BLaER1 treated with 17β-estradiol and CSF1 and Interleukin-3, amounts not matched to agents 10 nM and 100 nM (cell line): ENCODE data around the gene URM1.
"Not testable (repeated sequence)": the region's sequence is repeated elsewhere in the genome, so short reads cannot be mapped to it uniquely, and the experiment has no call there.

ENCODE experiments used
- H3K27ac ChIP-seq, 11 experiments: shearing (Covaris generic); formaldehyde crosslinking; 2 replicates each; pipeline ENCODE4 v1.8.1; 2022
- H3K27me3 ChIP-seq, 11 experiments: shearing (Covaris generic); formaldehyde crosslinking; 2 replicates each; pipeline ENCODE4 v1.8.1; 2022
- H3K36me3 ChIP-seq, 11 experiments: shearing (Covaris generic); formaldehyde crosslinking; 2 replicates each; pipeline ENCODE4 v1.8.1; 2022
- H3K4me1 ChIP-seq, 10 experiments: shearing (Covaris generic); formaldehyde crosslinking; 2 replicates each; pipeline ENCODE4 v1.8.1; 2022
- H3K4me2 ChIP-seq, 11 experiments: shearing (Covaris generic); formaldehyde crosslinking; 2 replicates each; pipeline ENCODE4 v1.8.1; 2022
- H3K4me3 ChIP-seq, 10 experiments: shearing (Covaris generic); formaldehyde crosslinking; 2 replicates each; pipeline ENCODE4 v1.8.1; 2022
- H3K9ac ChIP-seq, 11 experiments: shearing (Covaris generic); formaldehyde crosslinking; 2 replicates each; pipeline ENCODE4 v1.8.1; 2022
- H3K9me3 ChIP-seq, 11 experiments: shearing (Covaris generic); formaldehyde crosslinking; replicated peaks in 1 of 11; 2 replicates each; pipeline ENCODE4 v1.8.1; 2022
- H4K20me1 ChIP-seq, 11 experiments: shearing (Covaris generic); formaldehyde crosslinking; 2 replicates each; pipeline ENCODE4 v1.8.1; 2022
- Cebpa-rat ChIP-seq, 11 experiments: shearing (Covaris generic); IDR thresholded peaks; 2 replicates each; pipeline ENCODE4 v1.8.1; 2022

The URM1 gene

DNA sequence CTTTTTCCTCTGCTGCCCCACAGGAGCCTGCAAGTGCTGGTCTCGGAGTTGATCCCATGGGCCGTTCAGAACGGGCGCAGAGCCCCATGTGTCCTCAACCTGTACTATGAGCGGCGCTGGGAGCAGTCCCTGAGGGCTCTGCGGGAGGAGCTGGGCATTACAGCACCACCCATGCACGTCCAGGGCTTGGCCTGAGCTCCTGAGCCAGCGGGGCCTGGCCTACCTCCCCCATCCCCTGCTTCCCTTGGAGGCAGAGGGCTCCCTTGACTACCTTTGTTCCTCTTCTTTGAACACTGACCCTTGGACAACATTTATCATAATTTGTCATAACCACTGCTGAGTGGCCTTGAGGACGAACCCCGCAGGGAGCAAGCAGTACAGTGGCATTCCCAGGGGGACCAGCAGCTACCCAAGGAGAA lies 37.7 kb upstream of the URM1 start:
- Histone ChIP-seq H3K4me2 (peak overlapping the region in 9 of 11 experiments; percentile 30 to 92 (median 77); a peak in 17 of 22 replicates), H3K4me3 (0 out of 20 replicates have a peak overlapping the region, but pooled peaks of 1 of the 10 experiments have one; percentile 8), H4K20me1 (peaks cover 0 to 15% (median 3%) of the 10 kb centered on the region in 11 experiments; a peak in 4 of 22 replicates), H3K27me3 (no peaks in the 10 kb centered on the region), H3K27ac (peak overlapping the region in 8 of 11 experiments; percentile 7 to 56 (median 39); a peak in 13 of 22 replicates), H3K9ac (peak overlapping the region in 10 of 11 experiments; percentile 3 to 67 (median 34); a peak in 13 of 22 replicates), H3K4me1 (peaks cover 0 to 34% (median 27%) of the 10 kb centered on the region in 10 experiments; a peak in 17 of 20 replicates), H3K36me3 (peaks cover 0 to 74% (median 26%) of the 10 kb centered on the region in 11 experiments; a peak in 15 of 22 replicates), H3K9me3 (no peaks in the 10 kb centered on the region)
- no peak for TF ChIP-seq Cebpa-rat (IDR thresholded peaks at IDR 0.05)

DNA sequence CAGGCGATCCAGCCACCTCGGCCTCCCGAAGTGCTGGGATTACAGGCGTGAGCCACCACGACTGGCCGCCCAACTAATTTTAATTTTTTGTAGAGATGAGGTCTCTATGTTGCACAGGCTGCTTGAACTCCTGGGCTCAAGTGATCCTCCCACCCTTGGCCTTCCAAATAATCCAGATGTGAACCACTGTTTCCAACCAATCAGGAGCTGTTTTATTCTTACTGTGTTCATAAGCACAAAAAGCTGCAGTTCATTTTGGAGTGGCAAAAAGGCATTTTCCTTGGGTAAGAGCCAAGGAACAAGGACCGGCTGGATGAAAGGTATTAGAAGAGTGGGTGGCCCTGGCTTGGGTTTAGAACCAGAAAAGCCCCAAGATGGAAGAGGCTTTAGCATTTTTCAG lies 36.0 kb upstream of the URM1 start:
- H3K27ac ChIP-seq, result no peak overlapping the region
- no peak for TF ChIP-seq Cebpa-rat (IDR thresholded peaks at IDR 0.05)
- no peaks in the 10 kb centered on the region for H3K27me3 ChIP-seq
- peaks cover 0 to 11% (median 0%) of the 10 kb centered on the region in 11 experiments; a peak in 2 of 22 replicates for H4K20me1 ChIP-seq
- H3K4me1 ChIP-seq, result peaks cover 0 to 30% (median 24%) of the 10 kb centered on the region in 10 experiments; a peak in 17 of 20 replicates
- H3K36me3 ChIP-seq, result peaks cover 0 to 57% (median 17%) of the 10 kb centered on the region in 11 experiments; a peak in 14 of 22 replicates
- no peak overlapping the region for H3K4me2 ChIP-seq
- no peak overlapping the region for H3K9ac ChIP-seq
- H3K4me3 ChIP-seq, result no peak overlapping the region
- no peaks in the 10 kb centered on the region for H3K9me3 ChIP-seq

GRCh38 chr9:128335914-128336313 lies 35.3 kb upstream of the URM1 start:
- Histone ChIP-seq H3K36me3 (peaks cover 0 to 49% (median 17%) of the 10 kb centered on the region in 11 experiments; a peak in 14 of 22 replicates), H3K9me3 (no peaks in the 10 kb centered on the region), H3K27ac (no peak overlapping the region), H3K4me3 (no peak overlapping the region), H3K4me2 (no peak overlapping the region), H3K9ac (no peak overlapping the region), H3K4me1 (peaks cover 0 to 33% (median 26%) of the 10 kb centered on the region in 10 experiments; a peak in 17 of 20 replicates), H3K27me3 (no peaks in the 10 kb centered on the region), H4K20me1 (peaks cover 0 to 11% (median 0%) of the 10 kb centered on the region in 11 experiments; a peak in 3 of 22 replicates)
- TF ChIP-seq Cebpa-rat (IDR thresholded peaks at IDR 0.05), result no peak

DNA sequence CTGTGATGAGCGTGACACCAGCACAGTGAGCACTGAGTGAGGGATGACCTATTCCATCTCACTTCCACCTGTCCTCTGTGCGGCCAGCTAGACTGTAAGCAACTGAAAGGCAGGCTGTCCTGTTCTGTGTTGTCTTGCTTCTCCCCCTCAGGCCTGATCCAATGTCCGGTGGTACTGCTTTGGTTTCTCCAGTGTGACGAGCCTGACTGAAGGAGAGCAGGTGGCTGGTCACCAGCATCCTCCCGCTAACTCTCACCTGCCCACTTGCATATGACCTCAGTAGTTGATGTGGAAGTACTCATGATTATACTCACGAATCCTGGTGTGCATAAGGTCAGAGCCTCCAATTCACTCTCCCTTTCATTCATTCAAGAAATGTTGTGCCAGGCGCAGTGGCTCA lies 33.2 kb upstream of the URM1 start:
- Histone ChIP-seq H3K9ac (no peak overlapping the region), H3K4me3 (no peak overlapping the region), H3K4me1 (peaks cover 5 to 27% (median 23%) of the 10 kb centered on the region in 10 experiments; a peak in 17 of 20 replicates), H3K36me3 (peaks cover 4 to 38% (median 18%) of the 10 kb centered on the region in 11 experiments; a peak in 20 of 22 replicates), H3K27me3 (no peaks in the 10 kb centered on the region), H4K20me1 (peaks cover 0 to 23% (median 8%) of the 10 kb centered on the region in 11 experiments; a peak in 10 of 22 replicates), H3K4me2 (no peak overlapping the region), H3K27ac (no peak overlapping the region), H3K9me3 (no peaks in the 10 kb centered on the region)
- TF ChIP-seq Cebpa-rat (IDR thresholded peaks at IDR 0.05), result no peak

DNA sequence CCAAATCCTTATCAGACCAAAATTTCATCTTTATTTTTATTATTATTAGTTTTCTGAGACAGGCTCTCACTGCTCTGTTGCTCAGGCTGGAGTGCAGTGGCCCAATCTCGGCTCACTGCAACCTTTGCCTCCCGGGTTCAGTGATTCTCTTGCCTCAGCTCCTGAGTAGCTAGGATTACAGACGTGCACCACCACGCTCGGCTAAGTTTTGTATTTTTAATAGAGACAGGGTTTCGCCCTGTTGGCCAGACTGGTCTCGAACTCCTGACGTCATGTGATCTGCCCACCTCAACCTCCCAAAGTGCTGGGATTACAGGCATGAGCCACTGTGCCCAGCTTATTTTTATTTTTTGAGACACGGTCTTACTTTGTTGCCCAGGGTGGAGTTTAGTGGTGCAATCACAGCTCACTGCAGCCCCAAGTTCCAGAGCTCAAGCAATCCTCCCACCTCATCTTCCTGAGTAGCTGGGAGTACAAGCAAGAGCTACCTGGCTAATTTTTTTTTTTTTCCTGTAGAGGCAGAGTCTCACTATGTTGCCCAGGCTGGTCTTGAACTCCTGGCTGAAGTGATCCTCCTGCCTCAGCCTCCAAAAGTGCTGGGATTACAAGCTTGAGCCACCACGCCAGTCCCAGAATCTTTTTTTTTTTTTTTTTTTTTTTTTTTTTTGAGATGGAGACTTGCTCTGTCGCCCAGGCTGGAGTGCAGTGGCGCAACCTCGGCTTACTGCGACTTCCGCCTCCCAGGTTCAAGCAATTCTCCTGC lies 32.1 kb upstream of the URM1 start:
- H3K4me3 ChIP-seq, H3K4me2 ChIP-seq, H3K9me3 ChIP-seq, H3K9ac ChIP-seq, H3K27me3 ChIP-seq, H3K27ac ChIP-seq: not testable (repeated sequence)
- Histone ChIP-seq H4K20me1 (peaks cover 0 to 23% (median 10%) of the 10 kb centered on the region in 11 experiments; a peak in 10 of 22 replicates), H3K36me3 (peaks cover 15 to 41% (median 27%) of the 10 kb centered on the region in 11 experiments), H3K4me1 (peaks cover 0 to 16% (median 13%) of the 10 kb centered on the region in 10 experiments; a peak in 16 of 20 replicates)

- peaks cover 0 to 16% (median 12%) of the 10 kb centered on the region in 10 experiments; a peak in 15 of 20 replicates for H3K4me1 ChIP-seq
- H4K20me1 ChIP-seq, result peaks cover 0 to 23% (median 11%) of the 10 kb centered on the region in 11 experiments; a peak in 10 of 22 replicates
- no peaks in the 10 kb centered on the region for H3K9me3 ChIP-seq
- H3K27me3 ChIP-seq, result no peaks in the 10 kb centered on the region
- peak within 1 kb of the TSS; percentile 68 to 87 (median 82) for H3K9ac ChIP-seq
- H3K4me2 ChIP-seq, result peak within 1 kb of the TSS; percentile 93 to 99 (median 99)
- no peak for TF ChIP-seq Cebpa-rat (IDR thresholded peaks at IDR 0.05)
- peaks cover 24 to 41% (median 30%) of the 10 kb centered on the region in 11 experiments for H3K36me3 ChIP-seq
- H3K4me3 ChIP-seq, result peak within 1 kb of the TSS; percentile 71 to 90 (median 82)
- peak within 1 kb of the TSS; percentile 23 to 72 (median 51); a peak in 19 of 22 replicates for H3K27ac ChIP-seq
Observed at GRCh38 chr9:128339761-128340690, 31.1 kb upstream of the URM1 start, which contains the start of gene SLC27A4. SLC27A4 (plus strand) TSS chr9:128340527; CDS start chr9:128343133, 2,606 bp downstream.

DNA sequence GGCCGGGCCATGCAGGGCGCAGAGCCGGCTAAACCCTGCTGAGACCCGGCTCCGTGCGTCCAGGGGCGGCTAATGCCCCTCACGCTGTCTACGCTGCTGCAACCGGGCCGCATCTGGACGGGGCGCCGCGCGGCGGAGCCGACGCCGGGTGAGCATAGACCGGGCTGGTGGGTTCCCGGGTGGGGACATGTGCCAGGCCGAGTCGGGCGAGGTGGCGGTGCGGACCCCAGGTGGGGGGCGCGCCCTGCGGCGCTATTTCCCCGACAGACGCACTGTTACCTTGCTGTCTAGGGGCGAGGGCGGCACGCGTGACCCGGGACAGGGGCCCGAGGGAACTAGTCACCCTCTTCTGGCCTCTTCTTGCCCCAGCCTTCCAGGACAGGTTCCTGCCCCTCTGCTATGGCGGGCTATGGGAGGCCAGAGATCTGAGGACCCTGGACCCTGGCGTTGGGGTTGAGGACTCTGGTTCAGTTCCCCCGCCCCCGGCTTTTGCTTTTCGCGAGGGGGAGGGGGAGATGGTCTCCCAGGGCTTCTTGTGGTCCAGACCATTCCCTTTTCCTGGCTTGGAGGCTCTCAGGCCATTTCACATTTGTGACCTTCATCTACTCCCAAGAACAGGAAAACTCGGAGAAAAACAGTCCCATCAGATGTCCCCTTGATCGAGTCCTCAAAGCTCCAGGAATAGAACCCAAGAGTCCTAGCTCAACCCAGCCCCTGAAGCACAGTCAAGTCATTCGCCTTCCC lies 30.3 kb upstream of the URM1 start:
- Histone ChIP-seq H3K4me3 (peak overlapping the region; percentile 71 to 90 (median 82)), H3K36me3 (peaks cover 33 to 41% (median 38%) of the 10 kb centered on the region in 11 experiments), H3K9ac (peak overlapping the region; percentile 68 to 87 (median 82)), H3K4me1 (peaks cover 0 to 16% (median 12%) of the 10 kb centered on the region in 10 experiments; a peak in 15 of 20 replicates), H3K27me3 (no peaks in the 10 kb centered on the region), H4K20me1 (peaks cover 0 to 27% (median 14%) of the 10 kb centered on the region in 11 experiments; a peak in 10 of 22 replicates), H3K4me2 (peak overlapping the region; percentile 93 to 99 (median 99)), H3K27ac (peak overlapping the region; percentile 23 to 72 (median 51); a peak in 19 of 22 replicates), H3K9me3 (no peaks in the 10 kb centered on the region)
- TF ChIP-seq Cebpa-rat (IDR thresholded peaks at IDR 0.05), result no peak
